H1 (cell line): ENCODE results near the gene ISLR2. TPM values are rescaled to one million over a fixed set of nuclear protein-coding genes. Genes with fewer than 3 reads are reported as not detected.

Source experiments
- CTCF ChIA-PET: fragments of 300-600 bp; sonication (Branson Sonifier 250); formaldehyde crosslinking; loops from one replicate; lab custom pipeline; 2021; ENCODE audit not compliant: partially characterized antibody; lab: Charles Lee
- POLR2A ChIA-PET: fragments of 300-600 bp; sonication (Branson Sonifier 250); formaldehyde crosslinking; loops from one replicate; lab custom pipeline; 2021; ENCODE audit warnings: inconsistent platforms; ENCODE audit not compliant: partially characterized antibody; lab: Charles Lee
- DNase-seq, 2 experiments: peaks; one replicate each; pipeline versions ENCODE4 v3.0.0 to v3.0.0-alpha.2; 2010 to 2022; ENCODE audit warnings: low spot score in 2 of 2, low read depth in 1 of 2, mixed read lengths in 1 of 2
- FAIRE-seq: peaks from 2 replicates; lab custom pipeline; 2011; peaks lifted over from hg19 to GRCh38; lab: Jason Lieb, UNC
- H2AFZ ChIP-seq: 2 replicates; pipeline ENCODE4 v1.8.1; 2012; ENCODE audit warnings: low read length, inconsistent platforms
- H2AK5ac ChIP-seq: 2 replicates; pipeline ENCODE4 v1.6.1; 2013; ENCODE audit warnings: low read depth, low read length
- H2BK120ac ChIP-seq: replicated peaks from 2 replicates; pipeline ENCODE3; 2013; ENCODE audit warnings: low read depth, low read length, inconsistent platforms
- H2BK12ac ChIP-seq: 2 replicates; pipeline ENCODE4 v1.6.1; 2013; ENCODE audit warnings: low read depth, low read length
- H2BK15ac ChIP-seq: 2 replicates; pipeline ENCODE4 v1.6.1; 2013; ENCODE audit warnings: low read length
- H2BK20ac ChIP-seq: 2 replicates; pipeline ENCODE4 v1.6.1; 2013; ENCODE audit warnings: low read length
- H2BK5ac ChIP-seq: 2 replicates; pipeline ENCODE4 v1.6.1; 2013; ENCODE audit warnings: low read depth, low read length
- H3K14ac ChIP-seq: 2 replicates; pipeline ENCODE4 v1.6.1; 2013; ENCODE audit warnings: inconsistent platforms; ENCODE audit not compliant: insufficient read length
- H3K18ac ChIP-seq: 2 replicates; pipeline ENCODE4 v1.6.1; 2013; ENCODE audit warnings: low read length; ENCODE audit errors: extremely low read depth
- H3K23ac ChIP-seq: 2 replicates; pipeline ENCODE4 v1.6.1; 2013; ENCODE audit warnings: inconsistent platforms; ENCODE audit not compliant: insufficient read length
- H3K23me2 ChIP-seq: 2 replicates; pipeline ENCODE4 v1.6.1; 2013; ENCODE audit warnings: low read depth, low read length
- H3K27ac ChIP-seq: 2 replicates; pipeline ENCODE4 v1.6.1; 2011; ENCODE audit warnings: low read depth, low read length, inconsistent platforms
- H3K27me3 ChIP-seq, 4 experiments: replicated peaks in 1 of 4; 1 replicate in 1 of 4; 2 replicates in 3 of 4; pipeline versions ENCODE4 v1.6.1 to v1.8.1; 2011 to 2013; ENCODE audit warnings: low read length in 3 of 4, mild to moderate bottlenecking in 3 of 4, inconsistent platforms in 2 of 4, mixed read lengths in 2 of 4, moderate library complexity in 1 of 4; ENCODE audit not compliant: control insufficient read depth in 3 of 4, insufficient read depth in 3 of 4; ENCODE audit errors: extremely low read depth in 1 of 4
- H3K36me3 ChIP-seq, 4 experiments: 2 replicates each; pipeline versions ENCODE4 v1.6.1 to v1.8.1; 2011 to 2013; ENCODE audit warnings: mild to moderate bottlenecking in 4 of 4, low read length in 3 of 4, moderate library complexity in 2 of 4, control low read depth in 1 of 4, inconsistent platforms in 1 of 4; ENCODE audit not compliant: insufficient read depth in 4 of 4, control insufficient read depth in 2 of 4
- H3K4ac ChIP-seq: replicated peaks from 2 replicates; pipeline ENCODE3; 2013; ENCODE audit warnings: low read length, low read depth, mixed read lengths, inconsistent platforms; ENCODE audit not compliant: insufficient read length
- H3K4me1 ChIP-seq, 4 experiments: replicated peaks in 1 of 4; 1 replicate in 1 of 4; 2 replicates in 3 of 4; pipeline versions ENCODE4 v1.6.1 to v1.8.1; 2011 to 2013; ENCODE audit warnings: low read length in 3 of 4, inconsistent platforms in 2 of 4, mixed read lengths in 1 of 4; ENCODE audit not compliant: insufficient read depth in 4 of 4, control insufficient read depth in 3 of 4
- H3K4me2 ChIP-seq, 2 experiments: 2 replicates each; pipeline versions ENCODE4 v1.6.1 to v1.8.1; 2011 to 2013; ENCODE audit warnings: low read depth in 2 of 2, low read length in 2 of 2, control low read depth in 1 of 2, inconsistent platforms in 1 of 2, mild to moderate bottlenecking in 1 of 2; ENCODE audit not compliant: insufficient read depth in 1 of 2
- H3K4me3 ChIP-seq, 4 experiments: fragments of 200-600, 300-600 bp in 1 of 4; sonication (generic), shearing (Covaris generic), sonication (Bioruptor Twin) in 1 of 4; 2 replicates each; pipeline versions ENCODE4 v1.5.1 to v1.8.1; 2011 to 2016; ENCODE audit warnings: low read length in 4 of 4, low read depth in 3 of 4, control low read depth in 2 of 4, inconsistent platforms in 2 of 4, mild to moderate bottlenecking in 2 of 4, mixed read lengths in 1 of 4, moderate library complexity in 1 of 4; ENCODE audit not compliant: insufficient read depth in 2 of 4; ENCODE audit errors: extremely low read depth in 1 of 4
- H3K56ac ChIP-seq: replicated peaks from 2 replicates; pipeline ENCODE3; 2013; ENCODE audit warnings: low read depth, mild to moderate bottlenecking, mixed read lengths, low read length, inconsistent platforms; ENCODE audit not compliant: insufficient read length
- H3K79me1 ChIP-seq: 2 replicates; pipeline ENCODE4 v1.6.1; 2013; ENCODE audit warnings: low read depth, low read length, control low read depth
- H3K79me2 ChIP-seq, 2 experiments: 2 replicates each; pipeline versions ENCODE4 v1.6.1 to v1.8.1; 2012 to 2013; ENCODE audit warnings: low read length in 2 of 2, mild to moderate bottlenecking in 2 of 2, inconsistent platforms in 1 of 2; ENCODE audit not compliant: insufficient read depth in 2 of 2, control insufficient read depth in 1 of 2
- H3K9ac ChIP-seq, 4 experiments: replicated peaks in 1 of 4; 1 replicate in 1 of 4; 2 replicates in 3 of 4; pipeline versions ENCODE4 v1.6.1 to v1.8.1; 2011 to 2013; ENCODE audit warnings: low read depth in 3 of 4, low read length in 3 of 4, control low read depth in 2 of 4, mild to moderate bottlenecking in 2 of 4, moderate library complexity in 2 of 4, inconsistent platforms in 1 of 4; ENCODE audit errors: extremely low read depth in 1 of 4
- H3K9me3 ChIP-seq, 2 experiments: 2 replicates each; pipeline versions ENCODE4 v1.6.1 to v1.8.1; 2012 to 2013; ENCODE audit warnings: mild to moderate bottlenecking in 2 of 2, moderate library complexity in 2 of 2, control low read depth in 1 of 2, inconsistent platforms in 1 of 2, low read depth in 1 of 2, low read length in 1 of 2, mixed read lengths in 1 of 2; ENCODE audit not compliant: insufficient read depth in 2 of 2
- H4K20me1 ChIP-seq, 2 experiments: replicated peaks in 1 of 2; 2 replicates each; pipeline versions ENCODE3 to v1.8.1; 2011 to 2013; ENCODE audit warnings: inconsistent platforms in 2 of 2, low read length in 2 of 2, mild to moderate bottlenecking in 1 of 2; ENCODE audit not compliant: insufficient read depth in 2 of 2, control insufficient read depth in 1 of 2
- H4K5ac ChIP-seq: 2 replicates; pipeline ENCODE4 v1.6.1; 2013; ENCODE audit warnings: low read length, low read depth, mixed read lengths, inconsistent platforms; ENCODE audit not compliant: insufficient read length
- H4K8ac ChIP-seq: 2 replicates; pipeline ENCODE4 v1.8.0; 2013; ENCODE audit warnings: mild to moderate bottlenecking, moderate library complexity, low read length, inconsistent platforms; ENCODE audit not compliant: insufficient read depth; ENCODE audit errors: extremely low read depth
- H4K91ac ChIP-seq: replicated peaks from 2 replicates; pipeline ENCODE3; 2013; ENCODE audit warnings: low read length, mixed read lengths, inconsistent platforms; ENCODE audit not compliant: insufficient read length
- ASH2L ChIP-seq: fragments of 200-600, 300-600 bp; sonication (generic); IDR thresholded peaks from one replicate; pipeline ENCODE4 v1.7.1; 2017; ENCODE audit warnings: low read length
- KDM5A ChIP-seq: fragments of 200-600 bp; IDR thresholded peaks from 2 replicates; pipeline ENCODE4 v1.7.1; 2012; ENCODE audit warnings: mild to moderate bottlenecking, low read length, inconsistent platforms, mixed read lengths
- RAD21 ChIP-seq, 2 experiments: IDR thresholded peaks in 1 of 2; conservative IDR thresholded peaks in 1 of 2; 2 replicates each; pipeline ENCODE4 v1.6.1; 2011; ENCODE audit warnings: low read depth in 2 of 2, low read length in 2 of 2, improper control_type of control experiment in 1 of 2, inconsistent platforms in 1 of 2, mild to moderate bottlenecking in 1 of 2, moderate library complexity in 1 of 2
- RFX5 ChIP-seq: IDR thresholded peaks from 2 replicates; pipeline ENCODE4 v1.6.1; 2011; ENCODE audit warnings: low read depth, low read length, improper control_type of control experiment, borderline replicate concordance
- SP1 ChIP-seq: IDR thresholded peaks from 2 replicates; pipeline ENCODE4 v1.6.1; 2011; ENCODE audit warnings: low read depth, low read length
- WGBS, 2 experiments: shearing (Covaris generic) in 1 of 2; methylation state at CpG; one replicate each; pipeline versions ENCODE4 v1.1.6 to v1.1.7; 2013 to 2015; ENCODE audit warnings: low lambda C conversion rate in 2 of 2, mixed read lengths in 2 of 2, inconsistent platforms in 1 of 2, low coverage in 1 of 2, missing lambda C conversion rate in 1 of 2; ENCODE audit not compliant: insufficient replicate concordance in 2 of 2, insufficient coverage in 1 of 2, insufficient read length in 1 of 2; ENCODE audit errors: extremely low coverage in 1 of 2, missing lambda C conversion rate in 1 of 2; 5-methylcytosine and 5-hydroxymethylcytosine counted together
- polyA plus RNA-seq, 7 experiments: library from polyadenylated mRNA; depleted of rRNA in 3 of 7; stranded (reverse) in 5 of 7; unstranded in 2 of 7; fragments of >200 nt in 5 of 7; fragments of 200-250 nt in 2 of 7; gene quantifications; 1 replicate in 5 of 7; 2 replicates in 1 of 7; 4 replicates in 1 of 7; pipeline versions ENCODE4 v1.2.1 to v1.2.3, GENCODE V29; 2011 to 2013; ENCODE audit warnings: missing spikeins in 2 of 7, mixed read lengths in 2 of 7
- total RNA-seq: library from RNA; stranded (reverse); fragmentation: NEBNext Ultra II Directional; extraction: Animal tissue kit (Norgen Biotek cat#: 25700); gene quantifications from 2 replicates; pipeline ENCODE4 v1.2.1, GENCODE V29; 2021

Gene ISLR2
- total and polyA plus RNA-seq, 2 of the 8 experiments (the other 6 are each of a cell fraction or from before 2014, with no cell fraction given), result 0.47 to 0.58 TPM

- ChIA-PET POLR2A (interaction anchor here (1.0 to 2.7 kb wide), 2 partner anchors 15 to 51 kb away, joined by 3 to 8 read pairs; no protein-coding TSS in a partner anchor), CTCF (interaction anchor here (0.6 to 2.7 kb wide), 5 partner anchors 17 to 137 kb away, joined by 3 to 11 read pairs (median 5); no protein-coding TSS in a partner anchor)
- Histone ChIP-seq H4K8ac (no peak overlapping the region; the same call in 1 of the 2 replicates), H2BK20ac (no peak overlapping the region), H3K79me1 (no peaks in the 10 kb centered on the region), H4K20me1 (no peaks in the 10 kb centered on the region), H2AFZ (no peak overlapping the region), H3K4me1 (peaks cover 0 to 14% (median 11%) of the 10 kb centered on the region in 4 experiments; a peak in 5 of 7 replicates), H4K5ac (no peak overlapping the region), H3K14ac (no peak overlapping the region), H4K91ac (no peak overlapping the region), H3K23me2 (peaks cover 2% of the 10 kb centered on the region; the same call in 1 of the 2 replicates), H2AK5ac (no peak overlapping the region), H2BK12ac (no peak overlapping the region), H3K23ac (no peak overlapping the region), H3K18ac (no peak overlapping the region), H3K4me3 (no peak overlapping the region), H2BK5ac (no peak overlapping the region), H3K27me3 (no peaks in the 10 kb centered on the region; a peak in 3 of 7 replicates), H3K9ac (no peak overlapping the region), H2BK15ac (0 out of 2 replicates have a peak overlapping the region, but pooled peaks have one; percentile 46), H3K27ac (no peak overlapping the region), H3K9me3 (no peaks in the 10 kb centered on the region), H3K4me2 (no peak overlapping the region), H3K56ac (no peak overlapping the region), H3K79me2 (no peaks in the 10 kb centered on the region), H2BK120ac (no peak overlapping the region), H3K36me3 (no peaks in the 10 kb centered on the region), H3K4ac (no peak overlapping the region)
- FAIRE-seq, result no peak
- whole genome bisulfite sequencing, 2 experiments, result 86% methylated on average over 5 of the region's 7 CpGs; no CpG with 5 or more reads in 1 of the 2 experiments
- TF ChIP-seq SP1 (no peak), RFX5 (no peak), RAD21 (IDR thresholded peaks at IDR 0.05 in 1 of 2, conservative IDR thresholded peaks at IDR 0.05 in 1 of 2; ENCODE audit: low read depth in 2 of 2, low read length in 2 of 2) (no peak), ASH2L (no peak), KDM5A (no peak)
- DNase-seq, result no peak
Measured at GRCh38 chr15:74170875-74171578, 40.6 kb downstream of the ISLR2 start.
